DMS53 treated with DMSO at 0.1 percent for 48 hours (cell line): ENCODE data around the gene WDR7.
A peak's percentile ranks its signal among the peaks of the same experiment; 100 is the strongest.

Source experiments
- DNase-seq: peaks from one replicate; lab custom pipeline; 2025; ENCODE audit not compliant: unreplicated experiment; lab: John Stamatoyannopoulos, UW

WDR7 gene

DNA sequence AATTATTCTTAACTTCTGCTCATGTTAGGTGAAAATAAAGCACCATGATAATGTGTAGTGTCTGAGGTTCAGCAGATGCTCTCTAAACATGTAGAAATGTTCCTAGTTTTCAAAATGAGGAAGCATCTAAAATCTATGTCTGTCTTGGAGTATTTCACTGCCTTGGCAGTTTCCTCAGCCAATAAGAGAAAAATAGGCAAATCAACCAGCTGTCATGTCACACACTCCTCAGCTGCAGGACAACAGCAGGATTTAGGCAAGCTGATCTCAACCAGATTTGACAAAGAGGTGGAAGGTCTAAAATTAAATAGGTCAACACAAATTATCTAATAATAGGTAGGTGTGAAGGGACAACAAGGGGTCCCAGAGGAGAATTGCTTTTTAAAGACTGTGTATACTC lies 331.6 kb downstream of the WDR7 start:
- DNase-seq, result no peak

DNA sequence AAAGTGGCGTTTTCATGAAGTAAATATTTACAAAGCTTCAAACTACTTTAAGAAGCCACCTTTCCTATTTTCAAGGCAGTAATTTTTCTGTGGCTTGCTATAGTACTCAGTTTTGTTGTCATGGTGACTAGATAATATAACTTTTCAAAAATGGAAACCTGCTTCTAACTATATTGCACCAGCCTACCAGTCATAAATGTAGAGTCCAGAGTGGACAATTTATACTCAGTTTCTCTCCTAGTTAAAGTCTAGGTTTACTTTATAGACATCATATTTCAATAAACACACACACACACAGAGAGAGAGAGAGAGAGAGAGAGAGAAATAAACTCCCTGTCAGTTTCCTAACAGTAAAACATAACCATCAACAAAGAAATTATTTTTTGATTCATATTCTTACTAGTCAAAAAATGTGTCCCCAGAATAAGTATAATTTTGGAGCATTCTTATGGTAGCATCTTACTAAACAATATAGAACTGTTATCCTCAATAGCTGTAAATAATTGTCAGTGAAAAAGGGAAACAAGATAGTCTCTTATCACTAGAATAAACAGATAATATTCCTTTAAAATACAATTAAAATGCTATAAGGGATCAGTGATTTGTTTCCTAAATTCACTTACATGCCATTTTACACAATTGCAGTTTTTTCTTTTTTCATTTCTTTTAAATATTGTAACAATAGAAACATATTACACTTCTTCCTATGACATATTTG lies 332.3 kb downstream of the WDR7 start:
- no peak for DNase-seq

DNA sequence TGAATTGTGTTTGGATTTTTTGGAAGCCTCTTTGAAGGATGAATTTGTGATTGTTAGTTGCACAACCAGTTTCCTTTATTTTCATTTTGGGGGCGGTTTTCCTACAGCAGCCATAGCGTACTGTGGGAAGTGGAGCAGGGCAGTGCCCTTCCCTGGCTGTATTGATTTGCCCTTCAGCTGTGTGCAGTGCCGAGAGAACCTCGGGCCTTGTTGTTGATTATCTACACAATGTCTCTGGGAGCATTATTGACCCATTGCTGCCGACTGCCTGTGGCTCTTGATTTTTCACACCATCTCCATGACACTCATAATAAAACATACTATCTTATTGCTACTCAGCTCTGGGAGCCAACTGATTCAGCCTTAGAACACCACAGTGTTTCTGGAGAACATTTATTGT lies 333.6 kb downstream of the WDR7 start:
- no peak for DNase-seq

DNA sequence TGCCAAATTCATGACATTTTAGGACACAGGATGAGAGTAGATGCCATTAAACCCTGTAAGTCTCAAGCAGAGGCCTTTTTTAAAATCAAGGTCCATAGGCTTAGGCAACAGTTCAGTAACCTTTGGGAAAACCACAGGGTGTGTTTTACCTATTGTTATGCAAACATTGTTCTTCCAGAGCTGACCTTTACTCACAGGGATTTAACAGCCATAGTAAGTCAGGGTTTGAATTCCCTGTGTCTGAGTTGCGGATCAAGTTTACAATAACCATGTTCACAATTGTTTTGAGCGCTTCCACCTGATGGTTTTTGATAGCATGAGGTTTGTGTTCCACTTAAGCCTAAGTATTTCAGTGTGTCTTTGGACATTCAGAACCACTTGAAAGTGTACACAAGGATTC lies 335.7 kb downstream of the WDR7 start:
- DNase-seq, result no peak

DNA sequence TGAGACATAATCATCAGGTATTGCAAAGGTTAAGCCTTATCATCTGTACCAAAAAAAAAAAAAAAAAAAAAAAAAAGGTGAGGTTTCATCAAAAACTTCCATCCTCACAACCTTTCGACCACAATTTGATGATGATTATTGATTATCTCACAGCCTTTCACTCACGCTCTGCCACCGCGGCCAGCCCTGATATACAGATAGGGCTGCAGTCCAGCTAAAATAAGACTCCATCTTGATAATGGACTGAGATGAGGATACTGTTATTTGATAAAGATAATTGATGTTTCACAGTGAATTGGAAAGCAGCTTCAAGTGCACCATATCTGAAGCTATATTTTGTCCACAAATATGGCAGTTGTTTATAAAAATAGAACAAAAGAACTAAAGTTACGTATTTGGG lies 336.1 kb downstream of the WDR7 start:
- no peak for DNase-seq

DNA sequence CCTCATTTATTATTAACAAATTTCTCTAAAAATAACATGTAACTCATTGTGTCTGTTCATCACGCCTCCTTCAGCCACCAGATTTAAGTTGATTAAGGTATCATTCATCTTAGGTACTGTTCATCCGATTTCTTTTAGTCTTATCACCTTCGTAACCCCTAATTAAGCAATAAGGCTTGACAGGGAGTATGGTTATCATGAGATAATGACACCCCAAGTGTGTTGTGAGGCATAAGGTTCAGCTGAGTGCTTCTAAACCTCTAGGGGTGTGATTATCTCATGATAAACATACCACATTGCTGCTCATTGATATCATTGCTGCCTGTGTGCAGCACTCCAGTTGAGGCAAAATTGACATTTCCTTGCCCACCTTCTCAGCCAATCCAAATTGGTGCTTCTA lies 336.9 kb downstream of the WDR7 start:
- DNase-seq, result no peak

DNA sequence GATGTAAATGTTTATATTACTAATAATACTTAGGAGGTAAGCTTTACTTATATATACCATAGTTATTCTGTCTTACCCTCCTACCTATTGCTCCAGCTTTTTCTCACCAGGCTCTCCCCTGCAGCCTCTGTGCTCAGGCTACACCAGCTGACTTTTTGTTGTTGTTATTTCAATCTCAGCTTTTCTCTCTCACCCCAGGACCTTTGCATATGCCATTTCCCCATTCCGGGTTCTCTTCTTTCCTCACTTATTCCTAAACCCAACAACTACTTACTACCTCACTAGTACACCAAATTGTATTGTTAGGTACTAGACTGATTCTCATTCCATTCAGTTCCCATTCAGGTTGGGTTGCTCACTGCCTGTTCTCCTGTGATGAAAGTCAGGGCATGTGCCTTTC lies 339.5 kb downstream of the WDR7 start:
- no peak for DNase-seq

DNA sequence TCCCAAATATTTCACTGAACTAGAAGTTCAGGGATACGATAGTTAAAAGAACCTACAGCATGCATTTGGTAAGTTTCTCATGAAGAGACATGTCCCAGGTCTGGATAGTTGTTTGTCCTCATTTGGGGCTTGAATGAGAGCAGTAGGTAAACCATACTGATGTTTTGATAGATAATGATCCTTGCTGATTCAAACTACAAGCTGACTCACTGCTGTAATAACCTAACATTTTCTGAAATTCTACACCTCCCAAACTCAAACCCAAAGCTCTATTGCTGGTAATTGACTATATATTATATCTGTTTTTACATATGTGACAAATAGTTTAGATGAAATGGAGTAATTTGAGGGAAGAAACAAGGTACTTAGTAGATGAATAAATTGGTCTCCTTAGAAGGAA lies 341.6 kb downstream of the WDR7 start:
- no peak for DNase-seq

DNA sequence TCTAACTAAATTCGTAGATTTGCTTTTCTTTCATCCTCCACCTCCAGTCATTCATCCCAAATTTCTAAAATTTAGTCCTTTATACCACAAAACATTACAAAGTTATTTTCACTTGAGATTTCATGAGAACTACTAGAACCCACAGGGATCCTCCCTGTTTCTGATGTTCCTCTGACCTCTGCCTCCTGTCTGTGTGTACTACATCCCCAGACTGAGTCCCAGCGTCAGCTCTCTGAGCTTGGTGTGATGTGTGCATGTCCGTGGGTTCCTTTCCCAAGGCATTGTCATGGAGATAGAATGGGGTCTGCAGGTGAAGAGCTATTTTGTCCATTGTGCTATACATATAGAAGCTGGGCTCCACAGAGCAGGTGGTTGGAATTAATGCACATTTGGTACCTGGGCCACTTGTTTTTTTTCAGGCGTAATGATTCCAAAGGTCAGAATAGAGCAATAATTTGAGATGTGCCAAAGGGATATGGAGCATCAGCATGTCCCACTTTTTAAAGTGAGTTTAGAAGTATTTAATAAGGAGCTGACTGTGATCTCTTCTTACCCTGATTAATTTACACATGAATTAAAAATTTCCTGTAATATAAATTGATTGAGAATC lies 344.5 kb downstream of the WDR7 start:
- no peak for DNase-seq

DNA sequence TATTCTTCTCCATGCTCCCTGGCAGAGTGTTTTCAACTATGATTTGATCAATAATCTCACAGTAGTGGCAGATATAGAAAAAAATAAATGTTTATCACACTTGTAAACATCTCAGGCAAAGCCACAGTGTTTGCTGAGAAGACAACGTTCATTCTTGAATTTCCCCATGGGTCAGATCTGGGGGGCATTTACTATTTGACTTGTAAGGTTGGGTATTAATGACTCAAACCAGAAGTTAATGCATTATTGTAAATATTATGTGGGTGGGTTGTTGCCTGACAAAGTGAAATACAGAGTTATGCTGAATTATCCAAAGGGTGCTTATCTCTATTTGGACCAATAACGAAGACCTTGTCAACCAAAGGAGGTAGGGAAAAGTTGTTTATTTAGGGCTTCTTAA lies 346.0 kb downstream of the WDR7 start:
- DNase-seq, result no peak

DNA sequence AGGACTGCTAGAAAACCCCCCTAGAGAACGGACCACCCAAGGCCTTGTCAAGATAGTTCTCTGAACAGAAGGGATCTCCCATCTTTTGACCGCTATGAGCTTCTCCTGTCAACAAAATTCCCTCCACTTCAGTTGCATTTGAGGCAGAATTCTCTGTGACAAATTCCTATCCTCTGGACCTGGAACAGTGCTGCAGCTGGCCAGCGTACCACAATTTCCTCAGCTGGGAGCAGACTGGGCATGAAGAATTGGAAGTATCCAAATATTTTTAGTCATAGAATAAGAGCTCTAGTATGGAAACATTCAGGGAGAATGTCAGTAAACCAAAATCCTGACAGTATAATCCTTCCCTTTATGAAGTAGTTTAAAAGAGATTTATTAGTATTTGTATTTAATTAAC lies 348.7 kb downstream of the WDR7 start:
- DNase-seq, result no peak

DNA sequence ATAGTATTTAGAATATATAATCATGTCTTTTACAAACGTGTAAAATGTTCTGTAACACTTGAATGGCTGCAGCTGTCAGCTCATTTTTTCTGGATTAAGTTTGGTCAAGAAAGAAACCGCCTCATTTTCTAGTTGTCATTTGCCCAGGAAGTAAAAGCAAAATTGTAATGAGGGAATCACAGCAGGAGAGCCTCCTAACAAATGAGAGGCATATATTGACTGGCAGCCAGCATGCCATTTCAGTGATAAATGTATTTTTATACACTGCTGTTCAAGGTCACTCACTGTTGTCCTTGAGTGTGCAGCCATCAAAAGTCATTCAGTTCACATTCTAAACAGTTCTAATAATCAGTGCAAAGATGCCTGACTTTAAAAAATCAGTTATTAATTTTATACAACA lies 351.5 kb downstream of the WDR7 start:
- DNase-seq, result no peak

DNA sequence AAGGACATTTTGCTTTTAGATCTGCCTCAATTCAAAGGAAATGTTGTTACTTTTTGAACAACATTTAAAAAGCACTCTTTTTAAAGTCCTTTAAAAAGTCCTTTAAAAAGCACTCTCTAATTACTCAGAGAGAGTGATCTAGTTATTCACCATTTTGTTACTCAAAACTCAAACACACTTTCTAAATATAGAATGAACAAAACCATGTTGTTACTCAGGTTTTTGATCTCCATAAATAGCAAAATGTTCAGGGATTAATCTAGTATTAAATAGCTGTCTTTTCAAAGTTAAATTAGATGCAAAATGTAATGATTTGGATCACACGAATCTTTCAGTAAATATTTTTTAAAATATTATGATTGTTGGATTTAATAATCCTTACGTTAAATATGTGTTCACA lies 352.2 kb downstream of the WDR7 start:
- peak; percentile 54 for DNase-seq

DNA sequence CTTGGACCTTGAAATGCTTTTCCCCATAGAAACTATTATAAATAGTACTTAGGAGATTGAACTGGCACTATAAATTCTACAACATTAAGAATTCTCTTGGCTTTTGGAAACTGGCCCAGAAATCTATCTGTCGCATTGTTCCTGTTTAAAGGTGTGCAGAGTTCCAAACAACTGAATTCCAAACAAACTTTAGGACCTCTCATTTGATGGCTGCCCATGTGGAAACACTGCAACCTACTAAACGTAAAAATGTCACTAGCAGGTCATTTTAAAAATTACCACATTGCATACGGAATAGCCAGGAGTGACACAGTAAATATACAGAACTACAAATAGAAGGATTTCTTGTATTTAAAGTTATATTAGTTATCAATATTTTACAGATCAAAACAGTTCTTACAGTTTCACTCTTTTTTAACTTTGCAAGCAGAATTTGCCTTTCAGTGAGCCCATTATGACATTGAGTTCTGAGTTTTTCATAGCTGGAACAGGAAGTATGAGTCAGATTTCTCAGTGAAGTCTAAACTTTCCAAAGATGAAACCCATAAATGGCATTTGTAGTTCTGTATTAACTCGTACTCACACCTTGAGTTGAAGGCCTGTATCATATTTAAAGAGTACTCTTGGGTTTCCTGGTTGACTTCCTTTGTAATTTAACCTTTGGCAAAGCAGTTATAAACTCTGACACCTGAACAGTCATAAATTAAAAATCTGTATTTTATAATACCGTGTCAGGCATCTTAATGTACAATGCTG lies 353.4 kb downstream of the WDR7 start:
- peak; percentile 85 for DNase-seq

DNA sequence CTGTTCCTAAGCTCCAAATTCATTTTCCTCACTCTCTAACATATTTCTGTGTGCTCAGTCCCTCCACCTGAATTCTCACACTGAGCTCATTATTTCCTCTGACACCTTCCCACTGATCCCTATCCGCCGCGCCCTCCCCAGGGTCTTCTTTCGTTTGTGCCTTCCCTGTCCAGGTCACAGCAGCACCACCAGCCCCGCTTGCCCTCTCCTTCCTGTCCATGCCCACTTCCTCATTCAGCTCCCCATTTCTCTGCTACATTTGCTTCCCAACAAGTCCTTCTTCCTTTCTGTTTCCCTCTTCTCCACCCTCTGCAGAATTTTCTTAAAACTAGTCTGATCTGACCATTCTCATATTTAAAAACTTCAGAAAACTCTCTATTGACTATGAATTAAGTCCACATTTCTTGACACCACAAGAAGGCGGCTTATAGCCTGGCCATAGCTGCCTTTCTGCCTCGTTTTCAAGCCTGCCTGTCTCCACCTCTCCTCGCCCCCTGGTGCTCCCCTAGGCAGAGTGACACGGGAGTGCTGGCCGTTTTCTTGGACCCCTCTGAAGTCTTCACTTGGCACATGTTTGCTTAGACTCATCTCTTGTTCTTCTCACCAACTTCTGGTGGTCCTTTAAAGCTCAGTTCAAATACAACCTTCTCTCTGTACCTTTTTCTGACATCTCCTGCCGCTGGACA lies 357.0 kb downstream of the WDR7 start:
- DNase-seq, result no peak

DNA sequence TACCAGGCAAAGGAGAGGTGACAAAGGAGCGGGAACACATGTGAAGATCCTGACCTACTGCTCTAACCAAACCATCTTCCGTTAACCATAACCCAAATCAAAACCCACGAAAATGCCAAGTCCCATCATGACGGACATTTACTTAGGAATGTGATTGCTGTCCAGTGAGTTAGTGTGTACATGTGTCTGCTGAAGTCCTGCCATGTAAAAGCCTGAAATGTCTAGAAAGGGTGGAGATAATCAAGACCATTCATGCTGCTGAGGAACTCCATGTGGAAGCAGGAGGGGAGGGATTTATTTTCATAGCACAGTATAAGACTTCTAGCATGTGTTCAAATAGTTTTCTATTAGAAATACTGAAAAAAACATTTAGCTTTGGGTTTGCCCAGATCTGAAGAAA lies 358.7 kb downstream of the WDR7 start:
- DNase-seq, result no peak

DNA sequence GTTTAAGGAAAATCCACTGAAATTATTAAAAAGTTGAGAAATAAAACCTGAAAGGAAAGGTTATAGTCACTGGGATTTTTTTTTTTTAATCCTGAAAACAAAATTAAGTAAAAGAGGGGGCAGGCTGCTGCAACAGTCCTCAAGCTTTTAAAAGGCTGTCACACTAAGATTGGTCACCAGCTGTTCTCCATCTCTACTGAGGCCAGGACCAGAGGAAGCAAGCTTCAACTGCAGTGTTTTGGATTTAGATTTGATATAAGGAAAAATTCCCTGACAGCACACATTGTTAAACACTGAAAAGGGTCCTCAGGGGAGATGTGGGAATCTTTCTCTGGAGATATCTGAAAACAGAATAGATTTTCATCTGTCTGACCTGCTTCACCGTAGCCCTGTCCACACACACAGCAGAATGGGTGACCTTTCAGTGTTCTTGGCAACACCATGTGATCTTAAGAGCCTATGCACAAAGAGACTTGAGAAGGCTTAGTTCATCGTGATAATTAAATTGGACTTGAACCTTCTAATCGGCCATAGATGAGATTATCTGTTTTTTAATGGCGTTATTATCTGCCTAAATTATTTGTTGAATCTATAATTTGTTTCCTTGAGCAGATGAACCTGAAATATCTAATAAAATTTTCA lies 363.7 kb downstream of the WDR7 start:
- DNase-seq, result no peak

DNA sequence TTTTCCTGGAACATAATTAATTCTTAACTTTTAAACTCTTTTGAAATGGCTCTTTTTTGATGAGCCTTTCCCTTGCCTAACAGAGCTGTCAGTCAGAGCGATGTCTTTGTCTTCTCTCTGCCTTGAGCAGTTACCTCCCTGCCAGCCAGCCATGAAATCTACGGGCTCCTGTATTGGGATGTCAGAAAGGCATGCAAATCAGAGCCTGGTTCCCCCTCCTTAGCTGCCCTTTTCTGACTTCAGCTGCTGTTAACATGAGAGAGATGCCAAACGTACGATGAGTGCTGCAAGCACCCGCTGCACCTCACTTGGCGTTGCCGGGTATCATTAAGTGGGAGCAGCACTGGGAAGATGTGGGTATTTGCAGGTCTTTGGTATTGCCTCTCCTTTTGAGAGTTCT lies 364.3 kb downstream of the WDR7 start:
- DNase-seq, result no peak

DNA sequence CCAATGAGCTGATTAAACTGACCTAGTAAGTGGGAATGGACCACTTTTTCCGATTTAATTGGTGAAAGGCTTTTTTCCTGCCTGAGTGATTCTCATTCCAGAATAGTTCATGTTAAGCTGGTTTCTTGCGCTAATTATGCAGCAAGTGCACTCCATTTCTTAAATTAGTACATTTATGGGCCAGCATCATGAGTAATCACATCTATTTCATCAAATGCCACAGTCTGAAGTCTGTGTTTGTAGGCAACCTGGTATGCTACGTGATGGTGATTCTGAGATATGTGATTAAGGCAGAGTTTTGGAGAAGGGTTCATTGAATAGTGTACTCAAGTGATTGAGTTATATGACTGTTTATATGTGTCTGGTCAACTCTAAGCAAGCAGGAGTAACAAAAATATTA lies 367.7 kb downstream of the WDR7 start:
- no peak for DNase-seq

DNA sequence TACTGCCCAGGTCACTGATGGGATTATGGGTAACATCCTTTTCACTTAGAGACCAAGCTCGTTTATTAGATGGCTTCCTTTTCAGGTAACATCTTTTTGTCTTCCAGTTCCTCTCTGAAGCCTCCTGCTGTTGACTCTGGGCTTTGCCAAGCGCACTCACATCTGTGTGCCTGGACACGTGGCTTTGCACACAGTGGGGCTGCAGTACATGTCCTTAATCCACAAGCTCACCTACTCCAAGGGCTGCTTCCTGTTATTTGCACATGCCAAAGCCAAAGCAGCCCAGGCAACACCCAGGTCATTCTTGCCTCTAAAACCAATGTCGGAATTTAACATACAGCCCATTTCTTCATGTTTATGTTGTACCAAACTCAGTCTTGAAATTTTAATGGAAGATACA lies 371.6 kb downstream of the WDR7 start:
- no peak for DNase-seq

DNA sequence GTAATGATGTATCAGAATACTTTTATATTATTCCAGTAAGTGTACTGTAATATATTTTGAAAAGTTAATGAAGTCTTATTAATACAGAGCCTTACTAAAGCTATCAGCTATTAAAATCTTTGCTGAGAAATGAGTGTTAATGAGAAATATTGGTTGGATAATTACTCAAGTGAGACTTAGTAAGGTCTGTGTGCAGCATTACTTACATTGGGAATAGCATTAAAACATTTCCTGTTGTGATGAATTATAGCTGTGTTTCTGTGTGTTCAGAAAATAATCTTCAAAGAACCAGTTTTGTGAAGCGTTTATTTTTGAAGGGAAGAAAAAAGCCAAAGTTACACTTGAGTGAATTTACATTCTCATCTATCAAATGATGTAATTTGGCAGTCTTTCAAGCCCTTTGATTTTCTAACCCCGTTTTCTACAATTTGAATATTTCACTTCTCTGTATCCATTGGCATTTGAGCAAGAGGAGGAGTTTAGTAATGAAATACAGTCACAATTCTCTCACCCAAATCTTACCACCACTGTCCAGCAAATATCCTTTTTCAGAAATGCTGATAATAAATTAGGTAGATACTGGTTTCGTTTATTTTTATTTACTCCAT lies 372.2 kb downstream of the WDR7 start:
- DNase-seq, result no peak
